AG04450 (cell line): ENCODE results near the gene USP33. TPM values are rescaled to one million over a fixed set of nuclear protein-coding genes. Genes with fewer than 3 reads are reported as not detected.
"Not testable (repeated sequence)": the region's sequence is repeated elsewhere in the genome, so short reads cannot be mapped to it uniquely, and the experiment has no call there.

Experiments used
- CTCF ChIA-PET: fragments of 300-600, 350-600 bp; formaldehyde crosslinking; extraction: SDS; loops from one replicate; lab custom pipeline; 2022; ENCODE audit warnings: antibody characterized with exemption, inconsistent platforms; lab: Charles Lee
- POLR2A ChIA-PET: fragments of 350-600 bp; formaldehyde crosslinking; extraction: SDS; loops from one replicate; lab custom pipeline; 2021; ENCODE audit warnings: antibody characterized with exemption, inconsistent platforms; lab: Yijun Ruan, JAX
- DNase-seq: peaks from one replicate; pipeline ENCODE4 v3.0.0-alpha.2; 2011; ENCODE audit warnings: low read depth, low spot score
- H3K27ac ChIP-seq: one replicate; pipeline ENCODE4 v1.5.1; 2012; ENCODE audit warnings: low read depth, low read length, control low read depth
- H3K27me3 ChIP-seq: one replicate; pipeline ENCODE4 v1.6.0; 2012; ENCODE audit warnings: low read length; ENCODE audit not compliant: control insufficient read depth, insufficient read depth
- H3K4me3 ChIP-seq: 2 replicates; pipeline ENCODE4 v1.5.1; 2011; ENCODE audit warnings: mild to moderate bottlenecking, low read depth, low read length, control low read depth
- H3K9me3 ChIP-seq: 2 replicates; pipeline ENCODE4 v1.5.1; 2012; ENCODE audit warnings: low read length; ENCODE audit not compliant: control insufficient read depth, insufficient read depth
- polyA plus RNA-seq: library from polyadenylated mRNA; depleted of rRNA; stranded (reverse); fragments of >200 nt; gene quantifications from 2 replicates; pipeline ENCODE4 v1.2.3, GENCODE V29; 2011
- TF ChIP-seq, protein P1 (sequence below): IDR thresholded peaks from 2 replicates; pipeline ENCODE4 v1.5.1; 2011; ENCODE audit warnings: low read depth, low read length, control low read depth, inconsistent platforms

Gene USP33
- polyA plus RNA-seq, 1 experiment = 86.0 TPM

GRCh38 chr1:77796695-77797405 is 37.2 kb upstream of the USP33 start:
- CTCF ChIA-PET = interaction anchor here (0.7 to 1.2 kb wide), 3 partner anchors 11 to 318 kb away, joined by 4 to 5 read pairs (median 4); no protein-coding TSS in a partner anchor
- Histone ChIP-seq H3K27me3 (no peaks in the 10 kb centered on the region), H3K27ac (no peak overlapping the region), H3K4me3 (no peak overlapping the region), H3K9me3 (no peaks in the 10 kb centered on the region)
- TF ChIP-seq, protein P1, sequence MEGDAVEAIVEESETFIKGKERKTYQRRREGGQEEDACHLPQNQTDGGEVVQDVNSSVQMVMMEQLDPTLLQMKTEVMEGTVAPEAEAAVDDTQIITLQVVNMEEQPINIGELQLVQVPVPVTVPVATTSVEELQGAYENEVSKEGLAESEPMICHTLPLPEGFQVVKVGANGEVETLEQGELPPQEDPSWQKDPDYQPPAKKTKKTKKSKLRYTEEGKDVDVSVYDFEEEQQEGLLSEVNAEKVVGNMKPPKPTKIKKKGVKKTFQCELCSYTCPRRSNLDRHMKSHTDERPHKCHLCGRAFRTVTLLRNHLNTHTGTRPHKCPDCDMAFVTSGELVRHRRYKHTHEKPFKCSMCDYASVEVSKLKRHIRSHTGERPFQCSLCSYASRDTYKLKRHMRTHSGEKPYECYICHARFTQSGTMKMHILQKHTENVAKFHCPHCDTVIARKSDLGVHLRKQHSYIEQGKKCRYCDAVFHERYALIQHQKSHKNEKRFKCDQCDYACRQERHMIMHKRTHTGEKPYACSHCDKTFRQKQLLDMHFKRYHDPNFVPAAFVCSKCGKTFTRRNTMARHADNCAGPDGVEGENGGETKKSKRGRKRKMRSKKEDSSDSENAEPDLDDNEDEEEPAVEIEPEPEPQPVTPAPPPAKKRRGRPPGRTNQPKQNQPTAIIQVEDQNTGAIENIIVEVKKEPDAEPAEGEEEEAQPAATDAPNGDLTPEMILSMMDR = no peak
- DNase-seq = no peak
- POLR2A ChIA-PET = no interaction called here

DNA sequence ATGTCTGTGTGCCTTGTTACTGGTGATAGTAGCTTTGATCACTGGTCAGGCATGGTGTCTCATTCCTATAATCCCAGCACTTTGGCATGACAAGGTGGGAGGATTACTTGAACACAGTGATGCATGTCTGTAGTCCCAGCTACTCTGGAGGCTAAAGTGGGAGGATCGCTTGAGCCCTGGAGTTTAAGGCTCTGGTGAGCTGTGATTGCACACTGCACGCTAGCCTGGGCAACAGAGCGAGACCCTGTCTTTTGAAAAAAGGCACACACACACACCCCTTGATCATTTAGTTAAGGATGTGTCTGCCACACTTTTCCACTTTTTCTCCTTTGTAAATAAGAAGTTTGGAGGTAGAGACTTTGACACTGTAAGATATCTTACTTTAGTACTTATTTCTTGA is 34.9 kb upstream of the USP33 start:
- POLR2A ChIA-PET = no interaction called here
- TF ChIP-seq, protein P1 = no peak
- CTCF ChIA-PET = no interaction called here

DNA sequence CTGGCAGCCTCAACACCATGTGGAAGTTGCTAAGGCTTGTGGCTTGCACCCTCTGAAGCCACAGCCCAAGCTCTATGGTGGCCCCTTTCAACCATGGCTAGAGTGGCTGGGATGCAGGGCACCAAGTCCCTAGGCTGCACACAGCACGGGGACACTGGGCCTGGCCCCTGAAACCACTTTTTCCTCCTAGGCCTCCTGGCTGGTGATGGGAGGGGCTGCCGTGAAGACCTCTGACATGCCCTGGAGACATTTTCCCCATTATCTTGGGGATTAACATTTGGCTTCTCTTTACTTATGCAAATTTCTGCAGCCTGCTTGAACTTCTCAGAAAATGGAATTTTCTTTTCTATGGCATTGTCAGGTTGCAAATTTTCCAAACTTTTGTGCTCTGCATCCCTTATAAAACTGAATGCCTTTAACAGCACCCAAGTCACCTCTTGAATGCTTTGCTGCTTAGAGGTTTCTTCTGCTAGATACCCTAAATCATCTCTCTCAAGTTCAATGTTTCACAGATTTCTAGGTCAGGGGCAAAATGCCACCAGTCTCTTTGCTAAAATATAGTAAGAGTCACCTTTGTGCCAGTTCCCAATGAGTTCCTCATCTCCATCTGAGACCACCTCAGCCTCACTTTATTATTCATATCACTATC is 26.6 kb upstream of the USP33 start:
- DNase-seq, POLR2A ChIA-PET: not testable (repeated sequence)

More for the DNA sequence above, 34.9 kb upstream of the USP33 start:
- Histone ChIP-seq H3K4me3 (no peak overlapping the region), H3K27me3 (no peaks in the 10 kb centered on the region), H3K27ac (no peak overlapping the region), H3K9me3 (no peaks in the 10 kb centered on the region)
- DNase-seq = no peak

DNA sequence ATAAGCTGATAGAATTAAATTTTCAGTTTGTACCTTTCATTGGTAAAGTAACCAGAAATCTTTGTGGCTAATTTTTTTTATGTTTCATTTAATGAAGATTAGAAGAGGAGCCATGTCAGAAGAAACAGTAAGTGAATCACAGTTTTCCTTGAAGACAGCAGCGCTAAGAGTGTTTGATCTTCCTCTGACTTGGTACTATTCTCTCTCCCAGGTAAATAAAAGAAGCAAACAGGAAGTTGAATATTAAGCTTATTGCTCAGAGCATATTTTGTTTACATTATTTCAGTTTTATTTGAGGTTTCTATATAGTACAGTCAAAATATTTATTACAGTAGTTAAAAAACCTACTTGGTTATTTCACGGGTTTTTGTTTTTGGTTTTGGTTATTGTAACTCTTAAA is 23.5 kb upstream of the USP33 start:
- CTCF ChIA-PET = no interaction called here

More for the DNA sequence above, 26.6 kb upstream of the USP33 start:
- H3K27ac ChIP-seq, CTCF ChIA-PET, H3K9me3 ChIP-seq, H3K4me3 ChIP-seq, H3K27me3 ChIP-seq: not testable (repeated sequence)

GRCh38 chr1:77781683-77782082 is 22.0 kb upstream of the USP33 start:
- no peak overlapping the region for H3K27ac ChIP-seq
- H3K27me3 ChIP-seq = no peaks in the 10 kb centered on the region
- TF ChIP-seq, protein P1 = no peak
- ChIA-PET CTCF (no interaction called here), POLR2A (interaction anchor here (0.6 kb wide), 1 partner anchor 333 kb away, joined by 3 read pairs; no protein-coding TSS in a partner anchor)
- H3K9me3 ChIP-seq = peaks cover 3% of the 10 kb centered on the region
- DNase-seq = no peak
- H3K4me3 ChIP-seq = no peak overlapping the region

More for the DNA sequence above, 23.5 kb upstream of the USP33 start:
- no peak overlapping the region for H3K27ac ChIP-seq
- no peak overlapping the region for H3K4me3 ChIP-seq
- TF ChIP-seq, protein P1 = no peak
- no peak for DNase-seq
- H3K9me3 ChIP-seq = peaks cover 3% of the 10 kb centered on the region
- POLR2A ChIA-PET = no interaction called here
- no peaks in the 10 kb centered on the region for H3K27me3 ChIP-seq
